Amygdala (tissue), 56 donors: ENCODE data around the gene KCMF1.
A peak's percentile ranks its signal among the peaks of the same experiment; 100 is the strongest.
"Not testable (repeated sequence)": the region's sequence is repeated elsewhere in the genome, so short reads cannot be mapped to it uniquely, and the experiment has no call there.

ENCODE experiments used
- DNase-seq, 56 donors: peaks; one replicate each; lab custom pipeline; 2025; lab: John Stamatoyannopoulos, UW

KCMF1 gene

DNA sequence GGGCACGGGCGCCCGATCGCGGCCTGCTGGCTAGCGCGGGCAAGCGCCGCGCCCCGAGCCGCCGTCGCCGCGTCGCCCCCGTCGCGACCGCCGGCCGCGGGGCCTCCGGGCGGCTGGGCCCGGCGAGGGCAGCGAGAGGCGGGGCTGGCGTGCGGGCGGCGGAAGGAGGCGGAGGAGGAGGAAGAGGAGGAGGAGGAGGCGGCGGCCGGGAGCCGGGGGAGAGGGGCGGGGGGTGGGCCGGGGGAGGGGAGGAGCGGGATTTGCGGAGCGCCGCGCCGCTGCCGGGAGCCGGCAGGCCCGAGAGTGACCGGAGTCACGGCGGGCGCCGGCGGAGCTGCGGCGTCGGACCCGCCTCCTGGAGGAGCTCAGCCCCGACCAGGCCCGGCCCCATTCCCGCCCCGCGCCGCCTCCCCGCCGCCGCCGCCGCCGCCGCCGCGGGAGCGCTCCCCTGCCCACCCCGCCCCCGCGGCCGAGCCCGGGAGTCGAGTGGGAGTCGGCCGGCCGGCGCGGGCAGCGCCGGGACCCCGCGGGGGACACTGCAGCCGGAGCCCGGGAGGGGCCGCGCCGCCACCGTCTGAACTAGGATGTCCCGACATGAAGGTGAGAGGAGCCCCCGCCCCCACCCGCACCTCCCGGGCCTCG, at the start of gene KCMF1:
Gene KCMF1 (plus strand): TSS at position 294 of the 642 bp plus-strand sequence. CDS start 291 bp downstream, at position 585.
- peak in 51 of 56 donors; percentile 15 to 83 (median 65) for DNase-seq

DNA sequence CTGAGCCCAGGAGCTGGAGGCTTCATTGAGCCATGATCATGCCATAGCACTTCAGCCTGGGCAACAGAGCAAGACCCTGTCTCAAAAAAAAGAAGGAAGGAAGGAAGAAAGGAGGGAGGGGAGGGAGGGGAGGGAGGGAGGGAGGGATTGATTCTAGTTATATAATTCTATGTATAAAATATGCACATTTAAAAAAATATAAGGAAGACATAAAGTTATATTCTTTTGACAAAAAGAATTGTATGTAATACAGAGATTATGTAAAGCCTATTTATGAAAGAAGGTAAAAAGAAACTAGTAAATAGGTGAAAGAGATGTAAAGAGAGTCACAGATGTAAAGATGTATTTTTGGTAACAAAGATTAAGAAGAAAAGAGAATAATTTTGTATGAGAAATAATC, 48.0 kb upstream of the KCMF1 start:
- DNase-seq, result no peak

GRCh38 chr2:84924173-84925106, 46.5 kb upstream of the KCMF1 start:
- DNase-seq, result no peak

DNA sequence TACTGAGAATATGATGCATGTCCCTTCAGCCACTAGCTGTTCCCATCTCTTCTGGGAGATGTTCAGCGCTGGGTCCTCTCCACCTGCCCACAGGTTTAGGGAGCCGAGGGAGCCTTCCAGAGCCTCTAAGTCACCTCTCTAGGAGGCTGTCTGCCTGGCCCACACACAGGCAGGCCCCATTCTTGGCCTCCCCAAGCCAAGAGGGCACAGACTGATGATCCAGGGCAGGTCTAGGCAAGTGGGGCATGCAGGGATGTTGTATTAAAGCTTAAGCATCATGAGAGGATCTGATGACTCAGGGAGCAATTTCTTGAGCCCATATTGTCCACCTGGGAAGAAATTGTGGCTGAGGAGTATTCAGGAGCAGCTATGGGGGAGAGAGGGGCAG, 45.6 kb upstream of the KCMF1 start:
- DNase-seq, result no peak

DNA sequence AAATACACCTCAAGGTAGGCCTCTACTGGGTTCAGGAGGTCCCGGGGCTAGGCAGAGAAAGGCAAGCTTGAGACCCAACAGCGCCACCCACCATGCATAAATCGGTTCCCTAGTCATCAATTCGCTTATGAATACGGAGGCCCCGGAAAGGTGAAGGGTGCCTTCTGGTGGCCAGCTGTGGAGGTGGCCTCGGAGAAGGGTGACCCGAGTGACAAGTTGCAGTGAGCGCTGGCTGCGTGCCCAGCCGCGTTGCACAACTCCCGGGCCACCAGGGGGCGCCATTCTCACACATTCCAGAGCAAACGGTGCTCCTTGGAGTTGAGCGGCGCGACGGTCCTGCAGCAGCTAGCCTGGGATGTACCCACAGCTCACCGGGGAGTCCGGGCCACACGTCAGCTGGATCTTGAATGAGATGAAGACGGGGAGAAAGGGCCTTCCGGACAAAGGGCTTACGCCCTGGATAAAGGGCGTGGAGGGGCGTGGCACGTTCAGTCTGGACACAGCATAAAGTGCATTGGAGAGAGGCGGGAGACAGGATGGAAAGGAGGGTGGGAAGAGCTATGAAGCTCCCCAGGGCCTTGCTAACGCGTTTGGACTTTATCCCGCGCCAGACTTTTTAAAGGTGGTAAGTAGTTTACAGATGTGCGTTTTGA, 45.1 kb upstream of the KCMF1 start:
- peak; percentile 26 to 95 (median 78) for DNase-seq

GRCh38 chr2:84927275-84927627, 43.7 kb upstream of the KCMF1 start:
- no peak for DNase-seq

GRCh38 chr2:84931384-84931821, 39.6 kb upstream of the KCMF1 start:
- DNase-seq, result no peak

DNA sequence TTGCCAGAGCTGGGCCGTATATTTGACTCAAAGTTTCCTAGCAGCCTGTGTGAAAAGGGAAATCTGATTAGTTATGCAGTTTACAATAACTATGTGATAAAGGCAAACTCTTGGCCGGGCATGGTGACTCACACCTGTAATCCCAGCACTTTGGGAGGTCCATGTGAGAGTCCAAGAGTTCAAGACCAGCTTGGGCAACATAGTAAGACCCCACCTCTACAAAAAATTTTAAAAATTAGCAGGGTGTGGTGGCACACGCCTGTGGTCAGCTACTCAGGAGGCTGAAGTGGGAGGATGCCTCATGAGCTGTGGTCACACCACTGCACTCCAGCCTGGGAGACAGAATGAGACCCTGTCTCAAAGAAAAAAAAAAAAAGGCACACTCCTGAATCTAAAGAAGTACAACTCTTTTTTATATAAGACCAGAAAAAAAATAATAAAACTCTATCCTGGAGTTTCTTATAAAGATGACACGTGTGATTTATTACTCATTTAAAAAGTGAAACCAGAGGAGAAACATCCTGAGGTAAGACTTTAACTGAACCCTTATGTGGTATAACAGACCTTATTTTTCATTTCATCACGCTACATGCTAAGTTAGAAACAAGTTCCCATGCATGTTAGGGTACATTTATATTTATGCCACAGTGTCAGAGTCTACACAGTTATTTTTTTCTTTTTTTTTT, 32.6 kb upstream of the KCMF1 start:
- no peak for DNase-seq

DNA sequence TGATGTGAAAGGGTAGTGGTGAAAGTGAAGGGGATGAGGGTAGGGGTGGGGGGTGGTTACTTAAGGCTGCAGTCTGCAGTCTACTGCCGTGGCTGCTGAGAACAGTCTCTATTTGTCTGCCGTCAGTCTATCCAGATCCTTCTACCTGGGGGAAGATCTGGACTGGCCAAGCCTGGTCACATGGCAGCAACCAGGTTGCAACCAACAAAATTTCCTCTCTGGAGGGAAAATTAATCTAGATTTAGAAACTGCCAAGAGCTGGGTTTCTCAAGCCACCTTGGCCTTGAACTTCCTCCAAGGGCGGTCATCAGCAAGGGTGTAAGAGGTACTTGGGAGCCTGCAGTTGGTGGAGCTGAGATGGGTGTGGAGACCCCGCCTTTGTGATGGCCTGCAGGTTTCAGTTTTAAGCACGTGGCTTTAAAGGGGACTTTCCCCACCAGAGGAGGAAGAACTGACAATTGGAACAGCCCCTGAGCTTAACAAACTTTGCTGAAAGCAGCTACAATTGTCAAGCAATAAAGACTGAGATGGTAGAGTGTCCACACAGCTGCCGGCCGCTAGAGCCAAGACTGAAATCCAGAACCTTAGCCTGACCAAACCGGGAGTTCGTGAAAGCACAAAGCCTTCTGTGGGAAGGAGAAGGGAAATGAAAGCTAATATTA, 31.4 kb upstream of the KCMF1 start:
- no peak for DNase-seq

DNA sequence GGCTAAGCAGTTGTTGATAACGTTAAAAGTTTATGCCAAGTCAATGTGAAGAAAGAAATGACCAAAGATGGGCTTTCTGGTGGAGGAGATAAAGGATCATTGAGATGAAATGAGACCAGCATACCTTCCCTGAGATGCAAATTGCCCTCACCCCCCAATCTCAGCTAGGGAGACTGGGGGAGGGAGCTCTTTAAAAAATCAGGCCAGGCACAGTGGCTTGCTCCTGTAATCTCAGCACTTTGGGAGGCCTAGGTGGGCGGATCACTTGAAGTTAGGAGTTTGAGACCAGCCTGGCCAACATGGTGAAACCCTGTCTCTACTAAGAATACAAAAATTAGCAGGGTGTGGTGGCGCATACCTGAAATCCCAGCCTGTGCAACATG, 30.9 kb upstream of the KCMF1 start:
- DNase-seq, result no peak

DNA sequence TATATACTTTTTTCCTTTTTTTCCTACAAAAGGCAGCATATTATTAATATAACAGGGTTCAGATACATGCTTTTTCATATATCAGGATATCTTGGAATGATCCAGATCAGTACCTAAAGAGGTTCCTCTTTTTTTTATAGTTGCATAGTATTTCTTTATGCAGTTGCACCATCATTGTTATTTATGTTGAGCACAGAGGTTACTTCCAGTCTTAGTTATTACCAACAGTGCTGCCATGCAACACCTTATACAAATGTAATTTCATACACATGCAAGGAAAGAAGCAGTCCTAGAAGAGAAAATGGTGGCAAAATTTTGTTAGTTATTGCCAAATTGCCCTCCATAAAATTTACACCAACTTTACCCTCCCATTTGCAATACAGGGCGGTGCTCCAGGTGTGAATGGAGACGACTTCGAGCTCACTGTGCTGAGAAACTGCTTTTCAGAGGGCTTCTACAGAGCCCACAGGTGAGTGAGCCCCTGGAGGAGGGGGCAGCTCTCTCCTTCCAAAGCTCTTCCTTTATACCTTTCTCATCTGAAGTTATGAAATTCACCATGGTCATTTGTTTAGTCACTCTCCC, 30.0 kb upstream of the KCMF1 start:
- DNase-seq, result no peak

DNA sequence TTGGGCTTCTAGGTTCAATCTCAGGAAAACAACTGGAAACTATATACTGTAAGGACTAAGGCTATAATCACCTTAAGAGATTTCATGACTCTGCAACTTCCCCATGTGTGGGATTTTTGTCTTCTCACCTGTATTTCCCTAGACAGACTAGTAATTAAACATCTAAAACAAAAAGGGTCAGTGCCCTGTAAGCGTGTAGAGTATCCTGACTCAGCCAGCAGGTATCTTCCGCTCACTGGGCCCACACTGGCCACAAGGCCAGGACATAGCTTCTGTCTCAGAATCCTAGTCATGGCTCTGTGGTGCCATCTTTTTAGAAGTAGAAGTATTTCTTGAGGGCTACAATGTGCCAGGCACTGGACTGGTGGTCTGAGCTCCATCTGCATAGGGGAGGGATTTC, 28.8 kb upstream of the KCMF1 start:
- no peak for DNase-seq

- no peak for DNase-seq
Measured at GRCh38 chr2:84942964-84943421, 28.0 kb upstream of the KCMF1 start.

DNA sequence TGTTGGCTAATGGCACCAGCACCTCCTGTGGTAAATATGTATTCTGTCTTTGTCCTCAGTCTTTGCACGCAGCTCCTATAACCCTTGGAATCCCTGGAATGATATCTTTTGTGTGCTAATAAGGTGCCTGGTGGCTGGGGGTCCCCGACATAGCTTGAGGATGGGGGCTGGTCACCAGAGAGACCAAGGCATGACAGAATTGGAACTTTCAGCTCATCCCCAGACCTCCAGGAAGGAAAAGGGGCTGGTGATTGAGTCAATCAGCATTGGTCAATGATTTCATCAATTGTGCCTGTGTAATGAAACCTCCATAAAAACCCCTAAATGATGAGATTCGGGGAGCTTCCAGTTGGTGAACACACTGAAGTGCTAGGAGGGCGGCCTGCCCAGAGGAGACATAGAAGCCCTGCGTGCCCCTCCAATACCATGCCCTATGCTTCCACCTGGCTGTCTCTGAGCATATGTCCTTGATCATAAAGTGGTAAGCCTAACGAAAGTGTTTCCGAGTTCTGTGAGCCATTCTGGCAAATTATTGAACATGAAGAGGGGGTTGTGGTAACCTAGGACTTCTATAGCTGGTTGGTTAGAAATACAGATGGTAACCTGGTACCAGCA, 26.6 kb upstream of the KCMF1 start:
- DNase-seq, result no peak

DNA sequence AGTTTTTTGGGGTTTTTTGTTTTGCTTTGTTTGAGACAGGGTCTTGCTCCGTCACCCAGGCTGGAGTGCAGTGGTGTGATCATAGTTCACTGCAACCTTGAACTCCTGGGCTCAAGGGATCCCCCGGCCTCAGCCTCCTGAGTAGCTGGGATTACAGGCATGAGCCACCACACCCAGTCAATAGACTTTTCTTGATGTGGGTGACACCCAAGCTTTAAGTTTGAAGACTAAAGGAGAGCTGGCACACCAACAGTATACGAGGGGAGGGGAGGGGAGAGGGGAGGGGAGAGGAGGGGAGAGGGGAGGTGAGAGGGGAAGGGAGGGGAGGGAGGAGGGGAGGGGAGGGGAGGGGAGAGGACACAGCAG, 25.1 kb upstream of the KCMF1 start:
- DNase-seq, result not testable (repeated sequence)

GRCh38 chr2:84946204-84947009, 24.6 kb upstream of the KCMF1 start:
- peak in 1 of 56 donors; percentile 3 for DNase-seq

DNA sequence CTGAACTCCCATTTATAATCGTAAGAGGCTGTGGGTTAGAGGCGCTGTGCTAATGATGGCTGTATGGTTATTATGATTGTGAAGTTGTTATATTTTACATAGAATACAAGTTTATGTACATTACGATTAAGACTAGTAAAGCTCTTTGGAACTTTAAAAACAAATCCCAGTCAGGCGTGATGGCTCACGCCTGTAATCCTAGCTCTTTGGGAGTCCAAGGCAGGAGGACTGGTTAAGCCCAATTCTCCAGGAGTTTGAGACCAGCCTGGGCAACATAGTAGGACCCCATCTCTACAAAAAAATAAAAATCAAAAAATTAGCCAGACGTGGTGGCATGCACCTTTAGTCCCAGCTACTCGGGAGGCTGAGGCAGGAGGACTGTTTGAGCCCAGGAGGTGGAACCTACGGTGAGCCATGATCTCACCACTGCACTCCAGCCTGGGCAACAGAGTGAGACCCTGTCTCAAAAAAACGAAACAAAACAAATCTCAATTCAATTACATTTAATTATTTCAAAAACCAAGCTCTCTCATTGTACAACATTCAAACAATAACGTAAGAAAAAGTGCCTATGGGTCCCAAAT, 23.9 kb upstream of the KCMF1 start:
- no peak for DNase-seq

- DNase-seq, result no peak
Measured at GRCh38 chr2:84953535-84953934, 17.4 kb upstream of the KCMF1 start.
